NCI-H2029 treated with DMSO at 0.1 percent for 48 hours (cell line): ENCODE results near the gene CRHR2.

ENCODE experiments used
- DNase-seq: peaks from one replicate; lab custom pipeline; 2025; lab: John Stamatoyannopoulos, UW

CRHR2 gene

DNA sequence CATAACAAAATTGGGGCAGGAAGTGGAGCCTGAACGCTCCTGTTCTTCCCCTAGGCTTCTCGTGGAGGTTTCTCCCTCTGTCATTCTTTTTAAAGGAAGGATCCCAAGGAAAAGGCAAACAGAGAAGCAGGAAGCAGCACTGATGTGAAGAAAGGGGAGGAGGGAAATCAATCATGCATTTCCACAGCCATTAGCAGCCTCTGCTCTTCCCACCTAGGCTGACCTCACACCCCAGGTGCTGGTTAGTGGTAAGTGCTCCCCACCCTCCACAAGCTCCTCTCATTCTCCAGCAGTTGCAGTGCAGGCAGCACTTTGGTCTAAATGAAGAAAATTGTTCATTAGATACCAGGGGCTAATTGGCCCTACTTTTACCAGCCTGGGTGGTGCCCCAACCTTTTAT lies 2.6 kb downstream of the CRHR2 start:
- DNase-seq, result no peak

DNA sequence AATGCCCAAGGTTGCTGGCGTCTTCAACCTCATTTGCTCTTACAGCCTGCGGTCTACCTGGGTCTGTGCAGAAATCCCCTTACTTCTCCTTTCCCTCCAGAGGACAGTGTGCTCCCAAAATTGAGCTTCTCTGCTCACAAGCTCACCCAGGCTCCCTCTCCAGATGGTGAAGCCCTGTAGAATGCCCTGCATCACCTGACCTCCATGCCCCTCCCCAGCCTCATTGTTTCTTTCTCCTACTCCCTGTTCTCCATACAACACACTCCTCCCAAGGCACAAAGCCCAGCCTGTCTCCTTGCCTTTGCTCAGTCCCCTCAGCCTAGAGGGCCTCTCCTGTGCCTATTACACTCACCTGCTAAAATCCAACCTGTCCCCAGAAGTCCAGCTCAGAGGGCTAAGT lies 3.5 kb downstream of the CRHR2 start:
- no peak for DNase-seq

DNA sequence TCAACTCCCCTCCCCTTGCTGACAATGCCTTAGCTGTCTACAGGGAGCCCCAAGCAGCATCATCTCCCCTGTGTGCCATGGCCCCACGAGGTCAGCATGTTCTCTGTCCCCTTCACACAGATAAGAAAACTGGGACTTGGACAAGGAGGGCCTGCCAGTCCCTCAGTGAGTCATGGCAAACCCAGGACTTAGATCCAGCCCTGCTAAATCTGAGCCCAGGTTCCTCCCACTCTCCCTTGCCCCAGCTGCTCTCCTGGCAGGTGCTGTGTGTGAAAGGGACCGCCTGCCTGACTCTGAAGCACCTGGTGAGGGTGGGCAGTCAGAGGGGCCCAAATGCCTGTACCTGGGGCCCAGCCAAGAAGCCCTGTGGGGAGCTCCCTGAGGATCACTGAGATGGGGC lies 7.4 kb downstream of the CRHR2 start:
- no peak for DNase-seq

DNA sequence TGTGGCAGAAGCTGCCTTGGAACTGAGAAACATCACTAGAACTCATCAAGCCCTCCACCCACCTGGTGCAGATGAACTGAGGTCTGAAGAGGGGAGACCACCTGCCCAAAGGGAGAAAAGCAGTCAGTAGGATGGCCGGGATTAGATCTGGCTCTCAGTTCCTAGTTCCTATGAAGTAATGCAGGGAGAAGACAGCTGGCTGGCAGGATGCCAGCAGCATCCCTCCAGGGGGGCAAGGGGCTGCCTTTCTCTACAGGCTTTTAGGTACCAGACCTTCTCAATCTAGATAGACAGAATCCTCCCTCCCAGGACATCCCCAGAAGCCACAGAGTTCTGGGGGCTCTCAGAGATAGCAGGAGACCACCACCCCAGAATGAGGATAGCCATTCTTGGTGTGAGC lies 7.8 kb downstream of the CRHR2 start:
- no peak for DNase-seq

DNA sequence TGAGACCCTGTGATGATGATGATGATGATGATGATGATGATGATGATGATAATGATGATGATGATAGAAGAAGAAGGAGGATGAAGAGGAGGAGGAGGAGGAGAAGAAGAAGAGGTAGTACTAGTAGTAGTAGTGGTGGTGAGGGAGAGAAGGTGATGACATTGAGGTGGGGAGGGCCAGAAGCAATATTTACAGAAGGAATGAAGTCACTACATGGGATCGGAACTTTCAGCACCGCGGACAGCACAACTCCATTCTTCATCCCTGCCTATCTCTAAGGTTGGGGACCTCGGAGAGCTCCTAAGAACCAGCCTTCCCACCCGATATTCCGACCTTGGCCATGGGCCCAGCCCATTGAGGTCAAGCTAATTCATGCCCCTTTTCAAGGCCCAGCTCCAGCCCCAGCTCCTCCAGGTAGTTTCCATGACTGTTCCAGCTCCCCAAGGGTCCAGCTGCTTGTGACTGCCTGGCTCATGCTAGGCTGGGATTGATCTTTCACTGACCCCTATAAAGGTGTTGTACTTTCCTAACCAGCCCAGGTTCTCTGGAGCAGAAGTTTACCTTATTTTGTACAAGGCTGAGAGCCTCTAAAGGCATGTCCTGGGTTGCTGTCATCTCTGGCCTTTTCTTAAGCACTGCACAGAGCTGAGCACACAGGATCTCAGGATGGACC lies 10.3 kb downstream of the CRHR2 start:
- no peak for DNase-seq

DNA sequence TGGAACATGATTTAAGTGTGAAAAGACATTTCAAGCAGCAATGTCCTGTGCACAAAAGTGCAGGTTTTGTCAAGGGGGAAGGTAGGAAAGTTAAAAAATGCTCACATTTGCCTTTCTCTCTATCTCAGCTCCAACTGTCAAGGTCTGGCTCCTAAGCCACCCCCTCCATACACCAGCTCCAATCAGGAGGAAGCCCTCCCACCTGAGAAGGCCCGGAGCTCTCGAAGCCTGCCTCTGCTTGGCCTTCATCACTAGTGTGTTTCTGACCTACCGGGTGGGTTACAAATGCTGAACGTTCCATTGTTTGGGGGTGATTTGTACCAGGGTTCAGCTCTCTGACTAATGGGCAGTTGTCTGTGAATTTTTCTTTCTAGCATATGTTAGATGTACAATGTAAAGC lies 14.2 kb downstream of the CRHR2 start:
- no peak for DNase-seq

DNA sequence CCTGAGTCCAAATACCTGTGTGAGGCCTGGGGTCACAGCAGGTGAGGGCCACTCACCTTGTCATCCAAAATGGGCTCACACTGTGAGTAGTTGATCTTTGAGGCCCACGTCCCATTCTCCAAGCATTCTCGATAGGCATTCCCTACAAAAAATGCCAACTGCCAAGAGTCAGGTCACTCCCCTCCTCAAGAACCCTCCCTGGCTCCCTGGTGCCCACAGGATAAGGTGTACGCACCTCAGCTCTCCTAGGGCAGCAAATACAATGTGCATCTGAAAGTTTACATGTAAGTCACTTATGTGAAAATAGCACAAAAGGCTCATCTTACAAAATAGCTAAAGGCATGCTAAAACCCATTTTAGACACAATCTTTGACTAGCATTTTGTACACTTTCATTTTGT lies 15.1 kb downstream of the CRHR2 start:
- no peak for DNase-seq

DNA sequence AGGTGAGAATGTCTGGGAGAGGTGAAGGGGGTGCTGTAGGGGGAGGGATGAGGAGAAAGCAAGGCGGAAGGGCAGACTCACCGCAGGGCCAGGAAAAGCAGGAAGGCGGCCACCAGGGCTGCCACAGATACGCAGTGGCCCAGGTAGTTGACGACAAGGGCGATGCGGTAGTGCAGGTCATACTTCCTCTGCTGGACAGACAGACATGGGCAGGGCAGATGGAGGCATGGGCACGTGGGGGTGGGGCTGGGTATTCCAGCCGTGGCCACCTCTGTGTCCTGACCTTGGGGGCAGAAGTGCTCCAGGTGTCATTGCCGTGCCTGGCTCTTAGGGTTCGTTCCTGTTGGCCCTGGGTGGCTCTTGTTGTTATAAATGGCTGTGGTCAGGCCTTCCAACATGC lies 16.8 kb downstream of the CRHR2 start:
- DNase-seq, result no peak

DNA sequence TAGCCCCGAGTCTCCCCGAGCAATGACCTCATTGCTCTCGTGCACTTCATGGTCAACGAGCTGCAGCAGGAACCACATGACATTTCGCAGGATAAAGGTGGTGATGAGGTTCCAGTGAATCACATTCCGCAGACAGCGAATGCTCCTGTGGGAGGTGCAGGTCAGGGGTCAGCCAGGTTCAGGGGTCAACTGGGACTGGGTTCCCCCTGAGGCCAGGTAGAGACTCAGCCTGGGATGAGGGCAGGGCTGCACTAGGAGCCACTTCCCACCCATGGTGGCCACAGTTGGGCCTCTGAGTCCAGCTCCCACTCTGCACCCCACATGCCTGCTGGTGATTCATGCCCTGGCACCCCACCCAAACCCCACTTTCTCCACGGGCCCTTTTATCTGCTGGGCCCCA lies 17.2 kb downstream of the CRHR2 start:
- no peak for DNase-seq

DNA sequence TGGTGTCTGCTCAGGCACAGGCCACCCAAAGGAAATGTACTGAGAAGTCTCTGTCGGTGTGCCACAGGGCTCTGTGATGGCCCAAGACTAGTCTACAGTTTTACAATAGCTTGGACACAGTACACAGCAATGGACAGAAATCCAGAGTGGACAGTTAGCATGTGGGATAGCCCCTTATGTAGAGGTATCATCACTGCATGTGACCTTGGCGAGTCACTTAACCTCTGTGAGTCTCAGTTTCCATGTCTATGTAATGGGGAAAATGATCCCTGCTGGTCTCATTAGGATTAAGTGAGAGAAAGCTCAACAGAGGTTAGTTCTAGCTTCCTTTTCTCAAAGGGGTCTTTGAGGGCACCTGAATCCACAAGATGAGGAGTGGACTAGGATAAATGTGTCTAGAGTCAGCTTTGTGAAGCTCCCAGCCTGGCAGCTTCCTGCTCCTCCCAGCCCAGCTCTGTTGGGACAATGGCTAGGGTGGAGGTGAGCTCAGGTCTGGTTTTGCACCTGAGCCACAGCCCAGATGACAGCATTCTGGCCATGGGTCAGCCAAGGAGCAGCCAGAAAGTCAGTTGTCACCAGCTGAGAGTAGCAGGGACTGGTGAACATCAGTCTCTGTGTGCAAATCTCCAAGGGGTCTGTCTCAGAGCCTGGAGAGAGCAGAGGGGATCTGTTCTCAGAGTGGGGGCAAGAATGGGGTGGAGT lies 17.9 kb downstream of the CRHR2 start:
- DNase-seq, result no peak

DNA sequence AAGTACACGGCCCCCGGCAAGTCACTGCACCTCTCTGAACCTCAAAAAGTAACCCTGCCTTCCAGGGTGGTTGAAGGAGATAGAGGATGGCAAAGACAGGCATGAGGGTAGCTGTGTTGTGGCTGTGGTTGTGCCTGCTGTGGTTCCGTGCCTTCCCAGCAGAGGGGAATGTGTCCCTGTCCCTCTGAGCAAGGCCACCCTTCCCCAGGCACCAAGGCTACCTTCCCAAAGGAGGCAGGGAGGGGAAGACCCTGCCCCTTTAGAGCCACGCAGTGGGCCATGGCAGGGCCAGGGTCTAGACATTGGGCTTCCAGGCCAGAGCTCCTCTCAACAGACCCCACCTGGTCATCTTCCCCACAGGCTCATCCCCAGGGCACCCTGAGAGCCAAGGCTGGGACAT lies 18.8 kb downstream of the CRHR2 start:
- DNase-seq, result no peak

DNA sequence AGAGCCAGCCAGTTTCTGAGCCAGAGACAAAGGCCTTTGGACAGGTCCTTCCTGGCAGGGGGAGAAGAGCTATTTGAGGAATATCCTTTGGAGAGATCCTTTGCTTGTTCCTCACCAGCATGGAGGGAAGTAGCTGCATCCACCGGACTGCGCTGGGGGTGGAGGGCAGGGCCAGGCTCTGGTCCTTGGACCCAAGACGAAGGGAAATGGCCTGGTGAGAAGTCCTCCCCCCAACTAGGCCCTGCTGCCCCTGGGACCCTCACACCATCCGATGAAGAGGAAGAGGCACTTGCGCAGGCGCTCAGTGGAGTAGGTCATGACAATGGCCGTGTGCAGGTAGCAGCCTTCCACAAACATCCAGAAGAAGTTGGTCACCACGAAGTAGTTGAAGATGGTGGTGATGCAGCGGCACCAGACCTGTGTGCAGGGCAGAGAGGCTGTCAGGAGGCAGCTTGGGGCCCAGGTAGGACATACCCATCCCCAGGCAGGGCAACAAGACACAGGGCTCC lies 19.8 kb downstream of the CRHR2 start:
- DNase-seq, result no peak

DNA sequence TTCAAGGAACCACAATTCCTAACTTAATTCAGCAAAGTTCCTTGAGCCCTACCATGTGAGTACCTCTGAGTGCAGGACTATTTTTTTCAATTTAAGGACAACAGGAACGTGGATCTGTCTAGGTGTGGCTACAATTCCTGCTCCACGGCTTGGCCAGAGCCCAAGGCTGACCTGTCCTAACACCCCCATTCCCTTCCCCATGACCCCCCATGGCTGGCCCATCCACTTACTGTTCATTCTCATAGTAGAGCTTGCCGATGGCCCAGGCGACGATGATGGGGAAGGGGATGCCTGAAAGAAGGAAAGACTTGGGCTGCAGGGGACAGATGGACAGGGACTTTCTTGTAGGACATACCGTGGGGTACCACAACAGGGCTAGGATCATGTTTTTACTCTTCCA lies 20.3 kb downstream of the CRHR2 start:
- DNase-seq, result no peak

DNA sequence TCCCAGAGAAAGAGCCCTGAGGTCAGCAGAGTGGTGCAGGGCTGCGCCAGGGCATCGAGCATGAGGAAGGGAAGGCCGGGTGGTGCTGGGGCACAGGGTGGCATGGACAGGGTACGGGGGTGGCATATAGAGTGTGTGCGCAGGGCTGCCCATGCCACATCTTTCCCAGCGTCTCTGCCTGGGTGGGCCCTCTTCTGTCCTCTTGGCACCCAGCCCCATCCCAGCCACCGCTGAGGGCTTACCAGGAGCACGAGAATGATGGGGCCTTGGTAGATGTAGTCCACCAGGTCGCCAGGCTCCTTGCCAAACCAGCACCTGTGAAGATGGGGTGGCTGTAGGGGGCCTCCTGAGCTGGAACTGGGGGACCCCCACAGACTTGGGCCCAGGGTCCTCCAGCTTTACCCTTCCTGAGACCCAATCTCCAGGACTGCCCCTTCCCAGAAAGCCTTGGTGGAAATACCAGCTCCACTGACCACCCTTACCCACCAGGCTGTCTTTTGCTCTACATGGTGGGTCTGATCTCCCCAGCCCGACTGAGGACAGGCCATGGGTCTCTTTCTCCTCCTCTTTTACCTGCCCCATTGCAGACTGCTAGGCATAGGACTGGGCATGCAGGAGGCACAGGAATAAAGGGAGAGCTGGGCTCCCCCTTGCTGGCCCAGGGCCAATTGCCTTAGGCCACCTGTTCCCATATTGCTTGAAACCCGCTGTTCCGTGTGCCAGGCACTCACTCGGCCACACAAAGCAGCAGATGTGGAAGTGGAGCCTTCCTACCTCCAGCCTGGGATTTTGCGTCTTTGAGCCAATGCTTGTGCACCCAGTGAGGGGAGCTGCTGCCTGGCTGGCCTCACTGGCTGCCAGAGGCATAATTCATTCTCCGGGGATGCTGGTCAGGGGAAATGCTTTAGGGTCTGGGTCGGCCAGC lies 21.7 kb downstream of the CRHR2 start:
- peak; percentile 77 for DNase-seq

DNA sequence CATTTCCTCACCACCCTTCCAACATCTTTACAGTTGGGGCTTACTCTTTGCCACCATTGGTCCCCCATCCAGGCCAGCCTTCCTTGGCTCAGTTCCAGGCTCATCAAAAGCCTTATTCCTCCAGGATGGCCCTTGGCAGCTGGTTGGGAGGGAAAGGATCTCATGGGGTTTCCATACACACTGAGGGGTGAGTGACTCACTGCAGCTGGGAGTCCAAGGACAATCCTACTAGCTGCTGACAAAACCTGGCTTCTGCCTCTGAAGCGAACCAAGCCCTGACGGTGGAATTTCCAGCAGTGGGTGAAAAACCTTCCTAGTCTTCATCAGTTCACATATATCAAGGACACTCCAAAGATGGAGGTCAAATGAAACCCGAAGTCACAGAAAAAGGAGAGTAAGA lies 22.9 kb downstream of the CRHR2 start:
- DNase-seq, result no peak

DNA sequence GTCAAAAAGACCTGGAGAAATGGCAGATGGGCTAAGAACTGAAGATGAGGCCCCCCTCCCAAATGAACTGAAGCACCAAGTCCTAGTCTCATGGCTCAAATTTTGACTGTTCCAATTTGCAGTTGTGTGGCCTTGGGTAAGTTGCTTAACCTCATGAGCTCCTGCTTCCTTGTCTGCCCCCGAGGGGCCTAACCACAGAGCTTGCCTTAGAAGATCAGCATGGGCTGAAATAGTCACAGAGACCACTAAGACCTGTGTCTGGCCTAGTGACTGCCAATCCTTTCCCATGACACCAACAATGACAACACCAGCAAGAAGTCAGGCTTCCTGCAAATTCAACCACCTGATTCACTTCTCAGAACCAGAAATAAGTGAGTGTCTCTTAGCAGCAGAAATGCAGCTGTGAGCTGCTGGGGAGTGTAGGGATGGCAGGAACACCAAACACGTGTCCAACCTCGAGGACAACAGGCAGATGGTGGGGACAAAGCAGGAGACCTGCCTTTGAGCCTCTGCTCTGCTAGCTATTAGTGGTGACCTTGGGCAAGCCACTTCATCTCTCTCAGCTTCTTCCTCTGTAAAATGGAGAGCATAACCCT lies 23.7 kb downstream of the CRHR2 start:
- no peak for DNase-seq

DNA sequence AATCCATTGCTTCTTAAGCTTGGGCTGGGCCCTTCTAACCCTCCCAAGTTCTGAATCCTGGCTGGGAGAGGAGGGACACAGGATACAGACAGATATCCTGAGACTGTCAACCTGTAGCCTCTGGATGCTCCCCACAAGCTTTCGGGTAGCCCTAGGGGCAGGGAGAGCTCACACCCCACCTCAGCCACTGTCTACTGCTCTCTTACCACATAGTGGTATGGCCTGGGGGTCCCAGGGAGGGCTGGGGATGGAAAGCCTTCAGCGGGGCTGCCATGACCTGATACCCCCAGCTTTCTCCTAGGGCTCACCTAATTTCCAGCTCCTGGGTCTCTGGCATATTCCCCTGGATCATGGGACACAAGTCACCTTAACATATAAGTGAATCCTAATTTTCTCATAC lies 25.1 kb downstream of the CRHR2 start:
- no peak for DNase-seq

DNA sequence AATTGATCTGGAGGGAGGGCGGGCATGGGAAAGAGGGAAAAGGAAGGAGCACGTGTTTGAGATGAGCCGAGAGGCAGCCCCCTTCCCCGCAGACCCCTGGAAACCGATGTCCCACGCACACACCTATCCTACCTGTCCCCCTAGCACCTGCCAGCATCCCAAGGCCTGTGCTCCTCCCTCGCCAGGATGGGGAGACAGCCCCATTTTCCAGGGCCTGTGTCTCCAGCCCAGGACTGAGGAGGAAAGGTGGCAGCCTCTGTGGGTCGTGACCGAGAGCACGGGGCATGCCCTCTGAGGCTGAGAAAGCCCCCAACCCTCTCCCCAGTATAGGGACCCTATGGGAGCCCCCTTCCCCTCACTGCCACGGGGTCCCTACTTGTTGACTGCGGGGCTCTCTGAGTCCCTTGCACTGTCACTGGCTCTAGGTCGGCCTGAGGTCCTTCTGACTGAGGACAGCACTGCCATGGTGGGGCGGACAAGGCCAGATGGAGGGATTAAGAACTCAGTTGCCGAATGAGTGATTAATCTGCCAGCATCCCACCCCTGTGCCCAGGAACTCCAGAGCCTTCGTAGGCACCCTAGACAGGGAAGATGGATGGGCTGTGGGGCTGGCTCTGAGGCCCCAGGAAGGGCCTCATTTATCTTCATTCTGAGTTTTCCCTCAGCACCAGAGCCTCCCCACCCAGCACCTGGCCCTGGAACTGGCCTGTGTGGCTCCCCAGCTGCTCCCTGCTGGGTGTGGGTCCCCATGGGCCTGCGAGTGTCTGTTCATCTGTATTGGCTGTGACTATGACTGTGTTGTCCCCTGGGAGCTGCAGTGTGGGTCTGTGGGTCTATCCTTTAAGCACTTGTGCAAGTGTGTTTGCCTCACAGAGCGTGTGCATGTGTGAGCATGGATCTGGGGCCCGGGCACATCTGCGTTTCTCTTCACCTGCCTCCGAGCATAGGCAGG lies 26.0 kb downstream of the CRHR2 start:
- DNase-seq, result no peak

DNA sequence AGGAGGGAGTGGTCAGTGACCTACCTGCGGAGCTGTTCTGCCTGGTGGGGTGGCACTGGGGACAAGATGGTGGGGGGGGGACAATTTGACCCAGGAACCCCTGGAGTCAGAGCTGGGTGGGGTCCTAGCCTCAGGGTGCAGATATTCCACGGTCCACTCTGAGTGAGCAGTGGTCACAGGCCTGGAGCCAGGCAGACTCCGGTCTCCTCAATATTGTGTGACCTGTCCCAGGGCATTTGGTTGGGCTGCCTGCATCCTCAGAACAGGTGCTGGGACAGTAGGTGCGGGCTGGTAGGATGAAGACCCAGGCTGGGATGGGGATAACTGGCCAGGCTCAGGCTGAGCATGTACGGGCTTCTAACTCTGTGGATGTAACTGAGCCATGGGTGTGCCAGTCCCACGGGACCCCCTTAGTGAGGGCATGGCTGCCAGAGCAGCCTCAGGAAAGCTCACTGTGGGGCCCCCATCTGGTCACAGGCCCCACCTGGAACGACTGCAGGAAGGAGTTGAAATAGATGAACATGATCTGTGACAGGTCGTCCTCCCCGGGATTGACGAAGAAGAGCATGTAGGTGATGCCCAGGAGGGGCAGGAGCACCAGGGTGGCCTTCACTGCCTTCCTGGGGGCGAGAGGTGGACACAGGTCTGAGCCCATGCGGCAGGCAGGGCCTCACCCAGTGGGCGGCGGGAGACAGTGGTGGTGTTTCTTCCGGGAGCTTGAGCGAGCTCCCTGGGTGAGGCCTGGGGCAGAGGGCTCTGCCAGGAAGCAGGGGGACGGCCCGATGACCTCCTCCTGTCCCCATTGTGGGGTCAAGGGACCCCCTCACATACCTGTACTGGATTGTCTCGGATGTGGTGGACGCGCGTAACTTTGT lies 26.9 kb downstream of the CRHR2 start:
- DNase-seq, result no peak
